Renal cortical epithelial cell (primary cell): Measurements from ENCODE around the gene CPPED1. TPM values are rescaled to one million over a fixed set of nuclear protein-coding genes. Genes with fewer than 3 reads are reported as not detected.
"Not testable (repeated sequence)": the region's sequence is repeated elsewhere in the genome, so short reads cannot be mapped to it uniquely, and the experiment has no call there.

Source experiments
- DNase-seq: peaks from one replicate; pipeline ENCODE4 v3.0.0-alpha.2; 2011; ENCODE audit warnings: low read depth
- total RNA-seq: library from RNA; depleted of rRNA; stranded (reverse); fragments of >200 nt; gene quantifications from 2 replicates; pipeline ENCODE4 v1.2.3, GENCODE V29; 2014

The CPPED1 gene
- total RNA-seq, 1 donor from 2014 or later: 33.2 TPM

DNA sequence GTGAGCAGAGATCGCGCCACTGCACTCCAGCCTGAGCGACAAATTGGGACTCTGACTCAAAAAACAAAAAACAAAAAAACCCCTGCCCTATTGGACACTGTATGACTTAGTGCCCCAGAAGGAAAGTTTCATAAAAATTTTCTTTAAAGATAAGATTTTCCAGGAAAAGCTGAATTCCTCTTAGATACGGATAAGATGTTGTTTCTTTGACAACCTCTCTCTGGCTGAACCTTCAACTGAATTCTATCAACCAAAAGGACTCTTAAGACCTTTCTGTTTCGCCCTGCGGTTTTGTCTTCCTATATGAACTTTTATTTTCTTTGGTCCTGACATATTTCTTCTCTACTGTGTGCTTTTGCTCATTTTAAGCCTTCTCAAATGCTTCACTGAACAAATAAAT is 35.8 kb downstream of the CPPED1 start:
- no peak for DNase-seq

DNA sequence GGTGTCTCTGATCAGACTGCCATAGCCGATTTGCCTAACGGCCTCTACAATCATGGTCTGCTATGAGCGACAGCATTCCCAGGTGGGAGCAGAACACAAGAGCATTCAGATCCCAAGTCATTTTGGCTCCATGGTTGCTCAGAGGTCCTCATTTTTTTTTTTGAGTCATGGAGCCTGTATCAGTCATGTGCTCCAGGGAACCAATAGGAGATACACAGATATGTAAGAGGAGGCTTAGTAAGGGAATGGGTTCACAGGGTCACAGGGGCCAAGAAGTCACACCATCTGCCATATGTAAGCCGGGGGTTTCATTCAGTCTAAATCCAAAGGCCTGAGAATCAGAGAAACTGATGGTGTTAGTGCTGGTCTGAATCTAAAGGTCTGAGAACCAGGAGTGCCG is 36.8 kb downstream of the CPPED1 start:
- DNase-seq: no peak

DNA sequence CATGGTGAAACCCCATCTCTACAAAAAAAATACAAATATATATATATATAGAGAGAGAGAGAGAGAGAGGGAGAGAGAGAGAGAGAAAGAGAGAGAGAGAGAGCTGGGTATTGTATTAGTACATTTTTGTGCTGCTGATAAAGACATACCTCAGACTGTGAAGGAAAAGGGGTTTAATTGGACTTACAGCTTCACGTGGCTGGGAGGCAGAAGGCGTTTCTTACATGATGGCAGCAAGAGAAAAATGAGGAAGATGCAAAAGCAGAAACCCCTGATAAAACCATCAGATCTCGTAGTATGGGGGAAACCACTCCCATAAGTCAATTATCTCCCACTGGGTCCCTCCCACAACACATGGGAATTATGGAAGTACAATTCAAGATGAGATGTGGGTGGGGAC is 37.5 kb downstream of the CPPED1 start:
- DNase-seq: not testable (repeated sequence)

DNA sequence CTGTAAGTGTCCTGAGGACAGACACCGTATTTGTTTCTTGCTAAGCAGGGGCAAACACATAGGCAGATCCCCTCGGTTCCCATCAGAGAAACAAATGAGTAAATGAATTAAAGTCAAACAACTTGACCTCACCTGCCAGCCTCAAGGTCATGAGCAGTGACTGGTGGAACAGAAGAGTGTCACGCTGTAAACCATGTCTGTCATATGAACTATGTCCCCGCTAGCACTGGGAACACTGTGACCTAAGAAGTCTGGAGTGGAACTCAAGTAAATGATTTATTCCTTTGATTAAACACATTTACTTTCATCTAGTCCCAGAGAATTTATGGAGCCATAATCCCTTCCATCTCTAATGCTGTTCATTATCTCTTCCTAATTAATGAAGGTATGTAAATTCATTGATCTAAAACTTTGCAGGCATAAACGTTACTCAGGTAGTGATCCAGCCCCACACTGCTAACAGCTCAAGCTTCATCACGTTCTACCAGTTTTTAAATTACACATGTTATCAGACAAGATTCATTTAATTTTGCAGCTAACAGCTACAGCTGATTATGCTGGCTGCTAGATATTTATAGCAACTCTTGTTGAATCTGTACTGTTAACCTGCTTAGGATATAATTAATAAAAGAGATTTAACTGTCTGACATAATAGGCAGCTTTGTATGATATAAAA is 38.7 kb downstream of the CPPED1 start:
- peak; percentile 14 for DNase-seq

DNA sequence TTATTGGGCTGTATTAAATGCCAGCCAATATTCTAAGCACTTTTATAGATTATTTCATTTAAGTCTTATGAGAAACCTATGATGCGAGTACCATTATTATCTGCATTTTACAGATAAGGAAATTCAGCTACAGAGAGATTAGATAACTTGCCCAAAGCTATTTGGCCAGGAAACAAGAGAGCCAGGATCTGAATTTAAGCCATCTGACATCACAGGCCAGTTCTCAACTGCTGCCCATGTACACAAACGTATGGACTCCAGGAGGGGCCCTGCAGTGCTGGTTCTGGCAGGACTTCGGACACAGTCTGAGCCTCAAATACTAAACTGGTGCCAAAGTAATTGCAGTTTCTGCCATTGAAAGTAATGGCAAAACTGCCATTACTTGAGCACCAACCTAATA is 40.2 kb downstream of the CPPED1 start:
- no peak for DNase-seq

DNA sequence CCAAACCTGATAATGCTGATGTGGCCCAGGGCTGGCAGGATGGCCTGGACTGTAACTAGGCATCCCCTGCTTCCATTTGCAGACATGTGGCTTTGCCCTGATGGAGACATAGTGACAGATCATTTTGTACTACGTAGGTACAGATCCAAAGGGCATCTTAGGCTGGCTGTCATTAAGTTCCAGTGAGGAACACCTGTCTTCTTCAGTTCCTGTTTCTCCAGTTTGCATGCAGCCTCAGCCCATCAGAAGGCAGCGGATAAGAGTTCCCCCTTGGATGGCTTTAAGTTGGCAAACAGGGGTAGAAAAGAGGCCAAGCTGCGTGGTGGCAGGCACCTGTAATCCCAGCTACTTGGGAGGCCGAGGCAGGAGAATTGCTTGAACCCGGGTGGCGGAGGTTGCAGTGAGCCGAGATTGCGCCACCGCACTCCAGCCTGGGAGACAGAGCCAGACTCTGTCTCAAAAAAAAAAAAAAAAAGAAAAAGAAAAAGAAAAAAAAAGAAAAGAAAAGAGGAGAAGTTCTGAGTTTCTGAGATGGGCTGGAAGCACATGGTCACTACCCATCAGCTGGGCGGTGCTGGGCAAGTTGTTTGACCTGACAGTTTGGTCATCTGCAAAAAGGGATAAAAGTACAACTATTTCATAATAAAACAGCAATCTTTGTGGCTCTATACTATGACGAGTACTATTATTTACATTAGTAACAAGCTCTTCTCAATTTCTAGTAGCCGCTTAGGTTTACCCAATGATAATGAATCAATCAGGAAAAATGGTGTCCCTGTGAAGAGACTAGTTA is 42.7 kb downstream of the CPPED1 start:
- DNase-seq: no peak

DNA sequence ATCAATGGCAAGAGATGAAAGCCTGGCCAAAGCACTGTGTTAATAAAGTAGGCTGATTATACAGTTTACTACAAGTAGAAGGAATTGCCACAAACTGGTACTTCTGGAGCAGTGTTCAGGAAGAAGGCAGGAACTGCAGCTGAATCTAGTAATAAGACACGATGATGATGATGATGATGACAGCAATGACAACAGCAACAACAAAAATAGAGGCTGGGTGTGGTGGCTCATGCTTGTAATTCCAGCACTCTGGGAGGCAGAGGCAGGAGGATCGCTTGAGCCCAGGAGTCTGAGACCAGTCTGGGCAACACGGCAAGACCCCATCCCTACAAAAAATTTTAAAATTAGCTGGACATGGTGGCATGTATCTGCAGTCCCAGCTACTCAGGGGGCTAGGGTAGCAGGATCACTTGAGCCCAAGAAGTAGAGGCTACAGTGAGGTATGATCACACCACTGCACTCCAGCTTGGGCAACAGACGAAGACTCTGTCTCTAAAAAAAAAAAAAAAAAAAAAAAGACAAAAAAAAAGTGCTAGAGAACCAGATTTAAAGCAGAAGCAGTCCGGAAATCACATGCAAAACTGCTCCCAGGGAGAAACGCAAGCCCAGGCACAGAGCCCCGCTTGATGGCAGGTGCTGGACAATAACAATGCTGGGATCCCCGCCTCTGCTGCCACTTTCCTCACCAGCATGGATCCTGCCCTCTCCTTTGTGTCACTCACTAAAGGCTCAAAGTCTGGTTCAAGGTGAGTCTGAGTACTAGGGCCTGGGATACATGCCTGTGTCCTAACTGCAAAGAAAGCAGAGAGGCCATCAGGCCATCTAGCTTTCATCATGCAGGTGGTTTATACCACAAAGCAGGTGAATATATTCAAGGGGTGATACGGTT is 44.8 kb downstream of the CPPED1 start:
- no peak for DNase-seq

DNA sequence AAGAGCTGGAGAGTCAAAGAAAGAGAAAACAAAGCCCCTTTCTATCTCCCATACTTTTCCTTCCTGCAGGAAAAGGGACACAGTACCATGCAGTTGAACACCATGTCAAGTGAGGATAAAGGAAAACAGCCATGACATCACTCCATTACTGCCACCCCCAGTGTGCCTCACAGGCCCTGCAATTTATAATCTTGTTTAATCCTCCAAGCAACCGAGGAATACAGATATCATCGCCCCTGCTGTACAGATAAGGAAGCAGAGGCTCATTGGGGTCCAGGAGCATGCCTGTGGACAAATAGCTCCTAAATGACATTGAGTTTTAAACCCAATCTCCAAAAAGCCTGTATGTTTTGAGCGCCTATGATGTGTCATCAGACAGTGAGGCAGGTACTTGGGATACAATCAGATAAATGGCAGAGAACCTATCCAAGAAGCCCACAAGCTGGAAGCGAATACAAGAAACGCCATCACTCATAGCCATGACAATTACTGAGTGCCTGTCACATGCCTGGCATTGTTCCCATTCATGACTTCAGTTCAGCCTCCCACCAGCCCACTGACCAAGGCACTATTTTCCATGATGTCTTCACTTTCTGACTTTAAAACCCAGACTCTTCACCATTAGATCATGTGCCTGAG is 45.5 kb downstream of the CPPED1 start:
- DNase-seq: no peak

DNA sequence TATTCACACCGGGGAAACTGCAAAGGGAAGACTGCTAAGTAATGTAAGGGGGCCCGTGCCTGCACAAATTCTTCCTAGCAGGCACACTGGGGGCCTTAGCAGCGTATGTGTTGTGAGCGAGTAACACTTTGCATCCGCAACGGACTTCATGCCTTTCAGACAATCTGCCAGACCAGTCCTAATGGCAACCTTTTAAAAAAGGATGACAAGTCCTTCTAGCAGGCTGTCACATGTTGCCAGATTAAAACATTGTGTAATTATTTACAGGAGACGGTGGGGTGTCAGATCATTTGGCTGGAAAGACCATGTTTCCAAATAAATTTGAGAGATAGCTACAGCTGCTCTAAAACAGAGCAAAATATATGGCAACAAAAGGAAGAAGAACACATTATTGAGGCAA is 46.1 kb downstream of the CPPED1 start:
- DNase-seq: no peak

DNA sequence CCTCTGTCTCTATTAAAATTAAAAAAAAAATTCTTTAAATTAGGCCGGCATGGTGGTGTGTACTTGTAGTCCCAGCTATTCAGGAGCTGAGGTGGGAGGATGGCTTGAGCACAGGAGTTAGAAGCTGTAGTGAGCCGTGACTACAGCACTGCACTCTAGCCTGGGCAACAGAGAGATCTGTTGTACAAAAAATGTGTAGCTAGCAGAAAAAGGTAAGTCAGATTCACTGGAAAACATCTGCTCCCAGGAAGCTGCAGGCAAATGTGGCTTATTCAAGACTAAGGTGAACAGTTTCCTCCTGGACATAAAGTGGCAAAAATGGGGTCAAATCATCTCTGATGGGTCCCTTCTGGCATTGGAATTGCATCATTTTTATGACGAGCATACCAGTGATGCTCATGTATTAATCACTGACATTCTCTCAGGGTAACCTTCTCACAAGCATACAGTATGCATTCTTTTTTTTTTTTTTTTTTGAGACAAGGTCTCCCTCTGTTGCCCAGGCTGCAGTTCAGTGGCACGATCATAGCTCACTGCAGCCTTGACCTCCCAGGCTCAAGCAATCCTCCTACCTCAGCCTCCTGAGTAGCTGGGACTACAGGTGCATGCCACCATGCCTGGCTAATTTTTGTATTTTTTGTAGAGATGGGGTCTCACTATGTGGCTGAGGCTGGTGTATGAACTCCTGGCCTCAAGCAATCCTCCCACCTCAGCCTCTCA is 48.7 kb downstream of the CPPED1 start:
- DNase-seq: no peak

DNA sequence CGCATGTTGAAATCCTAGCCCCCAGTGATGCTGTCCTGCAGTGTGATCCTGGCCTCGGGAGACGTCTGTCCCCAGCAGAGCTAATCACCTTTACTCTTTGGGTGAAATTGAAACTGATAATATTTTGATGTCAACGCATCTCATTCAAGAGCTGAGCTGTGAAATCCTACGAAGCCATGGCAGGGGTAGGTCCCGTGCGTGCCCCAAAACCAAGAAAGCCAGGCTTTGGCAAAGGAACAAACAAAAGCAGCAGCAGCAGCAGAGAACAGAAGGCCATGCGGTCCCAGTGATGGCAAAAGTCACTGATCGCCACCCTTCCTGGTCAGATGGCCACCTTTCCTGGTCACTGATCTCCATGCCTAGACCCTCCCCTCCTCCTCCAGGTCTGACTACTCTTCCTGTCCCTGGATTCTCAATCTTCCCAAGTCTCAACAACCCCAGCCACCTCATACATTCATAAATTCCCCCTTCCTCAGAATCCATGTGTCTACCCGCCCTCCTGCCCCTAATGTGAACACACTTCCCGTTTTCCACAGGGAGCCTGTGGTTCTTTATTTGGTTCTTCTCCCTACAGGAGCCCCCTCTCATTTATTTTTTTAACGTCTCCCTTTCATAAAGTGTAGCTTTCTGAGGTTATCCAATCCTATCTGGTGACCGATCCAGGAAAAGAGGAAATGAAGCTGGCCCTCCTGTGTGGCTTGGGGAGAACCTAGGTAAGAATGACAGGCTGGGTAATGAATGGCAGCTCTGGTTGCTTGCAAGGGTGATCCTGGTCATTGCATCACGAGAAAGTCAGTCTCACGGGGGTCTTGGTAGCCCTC is 50.3 kb downstream of the CPPED1 start:
- no peak for DNase-seq

DNA sequence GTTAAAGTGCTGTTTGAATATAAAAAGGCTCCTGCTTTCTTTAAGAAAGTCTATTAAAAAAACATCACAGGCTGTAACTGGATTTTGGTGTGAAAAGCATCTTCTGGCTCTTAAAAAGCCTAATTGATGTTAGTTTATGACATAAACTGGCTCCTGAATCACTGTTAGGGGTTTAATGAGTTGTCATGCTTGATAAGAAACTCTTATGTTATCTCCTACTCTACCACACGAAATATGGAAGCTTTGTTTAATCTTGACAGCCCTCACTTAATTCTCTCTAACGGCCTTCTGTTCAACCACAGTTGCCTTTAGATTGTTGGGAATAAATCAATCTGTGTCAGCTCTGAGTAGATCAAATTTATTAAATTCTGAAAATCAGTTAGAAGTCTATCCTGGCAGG is 51.5 kb downstream of the CPPED1 start:
- DNase-seq: no peak

DNA sequence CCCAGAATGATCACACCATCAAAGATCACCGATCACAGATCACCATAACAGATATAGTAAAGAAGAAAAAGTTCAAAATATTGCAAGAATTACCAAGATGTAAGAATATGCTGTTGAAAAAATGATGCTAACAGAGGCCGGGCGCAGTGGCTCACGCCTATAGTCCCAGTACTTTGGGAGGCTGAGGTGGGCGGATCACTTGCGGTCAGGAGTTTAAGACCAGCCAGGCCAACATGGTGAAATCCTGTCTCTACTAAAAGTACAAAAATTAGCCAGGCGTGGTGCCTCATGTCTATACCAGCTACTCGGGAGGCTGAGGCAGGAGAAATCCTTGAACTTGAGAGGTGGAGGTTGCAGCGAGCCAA is 53.2 kb downstream of the CPPED1 start:
- no peak for DNase-seq

DNA sequence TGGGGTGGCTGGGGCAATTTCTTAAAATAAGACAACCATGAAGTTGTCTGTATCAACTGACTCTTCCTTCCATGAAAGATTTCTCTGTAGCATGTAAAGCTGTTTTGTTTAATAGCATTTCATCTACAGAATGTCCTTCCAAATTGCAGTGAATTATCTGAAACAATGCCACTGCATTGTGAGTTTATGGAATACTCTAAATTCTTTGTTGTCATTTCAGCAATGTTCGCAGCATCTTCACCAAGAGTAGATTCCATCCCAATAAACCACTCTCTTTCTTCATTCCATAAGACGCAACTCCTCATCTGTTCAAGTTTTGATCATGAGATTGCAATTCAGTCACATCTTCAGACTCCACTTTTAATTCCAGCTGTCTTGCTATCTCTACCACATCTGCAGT is 54.6 kb downstream of the CPPED1 start:
- no peak for DNase-seq

DNA sequence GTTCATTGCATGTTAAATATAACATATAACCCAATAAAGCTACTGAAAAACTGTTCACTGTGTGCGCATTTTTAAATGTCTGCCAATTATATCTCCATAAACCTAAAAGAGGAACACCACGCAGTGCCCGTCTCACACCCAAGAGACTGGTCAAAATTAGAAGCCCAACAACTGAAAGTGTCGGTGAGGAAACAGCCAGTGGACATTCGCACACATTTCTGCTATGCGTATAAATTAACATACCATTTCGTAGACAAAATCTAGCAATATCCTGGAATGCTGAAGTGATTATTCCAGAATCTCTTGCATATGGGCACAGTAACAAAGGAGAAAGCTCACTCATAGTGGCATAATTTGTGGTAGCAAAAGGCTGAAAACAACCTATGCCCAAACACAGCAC is 55.9 kb downstream of the CPPED1 start:
- no peak for DNase-seq

DNA sequence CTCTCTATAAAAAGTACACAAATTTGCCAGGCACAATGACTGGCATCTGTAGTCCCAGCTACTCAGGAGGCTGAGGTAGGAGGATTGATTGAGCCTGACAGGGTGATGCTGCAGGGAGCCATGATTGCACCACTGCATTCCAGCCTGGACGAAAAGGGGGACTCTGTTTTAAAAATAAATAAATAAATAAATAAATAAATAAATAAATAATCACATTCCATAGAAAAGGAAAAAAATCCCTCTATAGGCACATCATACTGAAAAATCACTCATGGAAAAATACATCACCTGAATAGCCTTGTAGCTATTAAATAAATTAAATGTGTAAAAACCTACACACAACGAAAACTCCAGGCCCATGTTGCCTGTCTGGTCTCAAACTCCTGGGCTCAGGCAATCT is 56.4 kb downstream of the CPPED1 start:
- no peak for DNase-seq

DNA sequence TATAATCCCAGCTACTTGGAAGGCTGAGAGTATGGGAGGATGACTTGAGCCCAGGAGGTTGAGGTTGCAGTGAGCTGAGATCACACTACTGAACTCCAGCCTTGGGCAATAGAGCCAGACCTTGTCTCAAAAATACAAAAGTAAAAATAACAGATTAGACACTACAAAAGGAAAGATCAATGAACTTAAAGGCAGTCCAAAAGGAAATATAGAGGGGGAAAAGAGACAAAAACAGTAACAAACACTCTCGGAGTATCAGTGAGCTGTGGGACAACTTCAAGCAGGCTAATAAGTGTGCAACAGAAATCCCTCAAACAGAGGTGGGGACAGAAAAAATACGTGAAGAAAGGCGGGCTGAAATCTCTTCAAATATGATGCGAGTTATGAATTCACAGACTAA is 58.8 kb downstream of the CPPED1 start:
- no peak for DNase-seq

DNA sequence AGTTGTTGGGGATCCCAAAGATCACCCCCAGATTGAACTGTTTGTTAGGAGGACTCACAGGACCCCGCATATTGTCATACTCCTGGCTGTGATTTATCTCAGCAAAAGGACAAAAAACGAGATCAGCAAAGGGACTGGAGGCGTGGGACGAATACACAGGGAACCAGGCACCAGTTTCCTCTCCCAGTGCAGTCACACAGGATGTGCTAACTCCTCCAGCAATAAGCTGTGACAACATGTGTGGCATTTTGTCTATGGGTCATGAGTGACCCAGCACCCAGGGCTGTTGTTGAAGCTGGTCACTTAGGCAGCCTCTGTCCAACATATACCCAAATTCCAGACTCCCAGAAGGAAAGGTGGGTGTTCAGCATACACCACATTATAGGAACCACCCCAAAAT is 60.9 kb downstream of the CPPED1 start:
- no peak for DNase-seq

DNA sequence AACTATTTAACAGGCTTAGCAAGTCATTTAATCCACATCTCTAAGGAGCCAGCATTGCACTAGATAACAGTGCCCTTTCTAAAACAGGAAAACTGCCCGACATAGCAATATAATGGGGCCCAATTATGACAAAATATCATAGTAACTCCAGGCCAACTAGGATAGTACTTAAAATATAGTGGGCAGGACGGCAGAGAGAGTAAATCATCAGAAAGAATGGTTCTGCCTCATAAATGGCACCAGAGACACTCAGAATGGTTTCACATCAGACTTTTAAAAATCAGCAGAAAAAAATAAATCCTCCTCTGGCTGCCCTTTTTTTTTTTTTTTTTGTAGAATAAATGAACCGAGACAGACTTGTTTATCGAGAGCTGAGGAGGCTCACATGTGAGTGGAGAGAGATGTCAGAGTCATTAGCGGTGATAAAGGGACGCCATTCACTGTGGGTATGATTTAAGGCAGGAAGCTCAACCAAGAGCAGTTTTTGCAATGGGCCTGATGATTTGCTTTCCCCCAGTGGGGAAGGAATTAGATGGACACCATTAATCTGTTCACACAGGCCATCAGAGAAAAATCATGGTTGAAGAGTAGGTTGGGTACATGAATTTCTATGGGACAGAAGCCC is 62.6 kb downstream of the CPPED1 start:
- peak; percentile 31 for DNase-seq

DNA sequence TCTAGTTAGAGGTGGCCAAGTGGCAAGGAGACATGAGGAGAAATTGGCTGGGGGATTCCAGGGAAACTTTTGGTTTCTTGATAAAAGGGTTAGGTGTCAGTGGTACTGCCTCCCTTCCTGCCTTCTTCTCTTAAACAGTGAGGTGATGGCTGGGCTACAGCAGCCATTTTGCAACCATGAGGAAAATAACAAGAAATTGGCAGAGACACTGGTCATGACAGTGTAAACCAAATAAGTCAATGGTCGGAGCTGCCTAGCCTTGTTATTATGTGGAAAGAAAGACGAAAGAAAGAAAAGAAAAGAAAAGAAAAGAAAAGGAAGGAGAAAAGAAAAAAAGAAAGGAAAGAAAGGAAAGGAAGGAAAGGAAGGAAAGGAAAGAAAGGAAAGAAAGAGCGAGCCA is 63.9 kb downstream of the CPPED1 start:
- no peak for DNase-seq
